Caco-2 (cell line): ENCODE results near the gene RFX2. TPM values are rescaled to one million over a fixed set of nuclear protein-coding genes. Genes with fewer than 3 reads are reported as not detected.

Experiments used
- BruUV-seq: library from RNA; stranded (reverse); fragments of 400-500 nt; replicated peaks from 2 replicates; lab custom pipeline; 2021; lab: Mats Ljungman, UMichigan
- CTCF ChIA-PET: fragments of 300-600 bp; sonication (Branson Sonifier 250); formaldehyde crosslinking; loops from one replicate; lab custom pipeline; 2022; ENCODE audit warnings: antibody characterized with exemption; lab: Charles Lee
- POLR2A ChIA-PET: fragments of 300-600 bp; sonication (Branson Sonifier 250); formaldehyde crosslinking; loops from one replicate; lab custom pipeline; 2022; ENCODE audit warnings: antibody characterized with exemption; lab: Charles Lee
- DNase-seq, 2 experiments: peaks; one replicate each; pipeline versions ENCODE4 v3.0.0 to v3.0.0-alpha.2; 2020 to 2022
- H3K27me3 ChIP-seq: replicated peaks from 2 replicates; pipeline ENCODE4 v1.6.0; 2011; ENCODE audit warnings: low read length; ENCODE audit not compliant: control insufficient read depth, insufficient read depth
- H3K36me3 ChIP-seq: 2 replicates; pipeline ENCODE4 v1.5.1; 2011; ENCODE audit warnings: low read length; ENCODE audit not compliant: control insufficient read depth, insufficient read depth
- H3K4me1 ChIP-seq: fragments of 250-450 bp; sonication (Bioruptor Pico); 2 replicates; pipeline ENCODE4 v1.5.1; 2020; ENCODE audit warnings: mild to moderate bottlenecking
- H3K4me3 ChIP-seq: 2 replicates; pipeline ENCODE4 v1.5.1; 2011; ENCODE audit warnings: low read depth, mild to moderate bottlenecking, control low read depth, low read length
- H3K9me3 ChIP-seq: fragments of 250-450 bp; sonication (Bioruptor Pico); 2 replicates; pipeline ENCODE4 v1.5.1; 2020; ENCODE audit warnings: mild to moderate bottlenecking, moderate library complexity
- H3K27ac Mint-ChIP-seq: one replicate; pipeline ENCODE4 v1.8.0; 2022; ENCODE audit warnings: mixed read lengths; ENCODE audit not compliant: unreplicated experiment
- H3K27me3 Mint-ChIP-seq: one replicate; pipeline ENCODE4 v1.8.0; 2022; ENCODE audit warnings: mixed read lengths; ENCODE audit not compliant: insufficient read depth, unreplicated experiment
- H3K36me3 Mint-ChIP-seq: one replicate; pipeline ENCODE4 v1.8.0; 2022; ENCODE audit warnings: mild to moderate bottlenecking, mixed read lengths; ENCODE audit not compliant: insufficient read depth, unreplicated experiment
- H3K4me1 Mint-ChIP-seq: one replicate; pipeline ENCODE4 v1.8.0; 2022; ENCODE audit warnings: low read depth, mixed read lengths; ENCODE audit not compliant: unreplicated experiment
- H3K4me3 Mint-ChIP-seq: one replicate; pipeline ENCODE4 v1.8.0; 2022; ENCODE audit warnings: mild to moderate bottlenecking, moderate library complexity, mixed read lengths; ENCODE audit not compliant: unreplicated experiment
- H3K9me3 Mint-ChIP-seq: one replicate; pipeline ENCODE4 v1.8.0; 2022; ENCODE audit warnings: mixed read lengths; ENCODE audit not compliant: unreplicated experiment
- CTCF ChIP-seq, 2 experiments: fragments of 200-600 bp in 1 of 2; IDR thresholded peaks; 1 replicate in 1 of 2; 2 replicates in 1 of 2; pipeline versions ENCODE4 v1.5.1 to v1.8.0; 2011 to 2022; ENCODE audit warnings: antibody characterized with exemption in 1 of 2, control low read depth in 1 of 2, inconsistent platforms in 1 of 2, low read depth in 1 of 2, low read length in 1 of 2, mild to moderate bottlenecking in 1 of 2, moderate library complexity in 1 of 2; ENCODE audit not compliant: insufficient read depth in 1 of 2, severe bottlenecking in 1 of 2, unreplicated experiment in 1 of 2
- intact Hi-C: fragments of 100-400 bp; cut with micrococcal nuclease; formaldehyde crosslinking; loops from one replicate; pipeline ENCODE4 v1.10.0; 2022; ENCODE audit not compliant: unreplicated experiment
- total RNA-seq: library from RNA; stranded (reverse); gene quantifications from 2 replicates; pipeline ENCODE4 v1.2.3, GENCODE V29; 2022

RFX2 gene
- total RNA-seq, 1 experiment from 2014 or later: 9.3 TPM

GRCh38 chr19:6039566-6040225, 70.6 kb downstream of the RFX2 start:
- no peaks in the 10 kb centered on the region for H3K4me1 ChIP-seq
- DNase-seq: no peak
- Mint-ChIP-seq H3K9me3 (no peaks in the 10 kb centered on the region), H3K4me3 (no peak overlapping the region), H3K36me3 (no peaks in the 10 kb centered on the region), H3K4me1 (no peaks in the 10 kb centered on the region), H3K27ac (no peak overlapping the region), H3K27me3 (no peaks in the 10 kb centered on the region)
- no peaks in the 10 kb centered on the region for H3K36me3 ChIP-seq
- no peak for TF ChIP-seq CTCF (IDR thresholded peaks at IDR 0.05; ENCODE audit: insufficient read depth in 1 of 2, low read depth in 1 of 2, low read length in 1 of 2, severe bottlenecking in 1 of 2, unreplicated experiment in 1 of 2)
- ChIA-PET CTCF (no interaction called here), POLR2A (no interaction called here)
- H3K4me3 ChIP-seq: no peak overlapping the region
- H3K27me3 ChIP-seq: no peaks in the 10 kb centered on the region
- H3K9me3 ChIP-seq: no peaks in the 10 kb centered on the region
- intact Hi-C loops: no loop called here
- no TSS peak for BruUV-seq

DNA sequence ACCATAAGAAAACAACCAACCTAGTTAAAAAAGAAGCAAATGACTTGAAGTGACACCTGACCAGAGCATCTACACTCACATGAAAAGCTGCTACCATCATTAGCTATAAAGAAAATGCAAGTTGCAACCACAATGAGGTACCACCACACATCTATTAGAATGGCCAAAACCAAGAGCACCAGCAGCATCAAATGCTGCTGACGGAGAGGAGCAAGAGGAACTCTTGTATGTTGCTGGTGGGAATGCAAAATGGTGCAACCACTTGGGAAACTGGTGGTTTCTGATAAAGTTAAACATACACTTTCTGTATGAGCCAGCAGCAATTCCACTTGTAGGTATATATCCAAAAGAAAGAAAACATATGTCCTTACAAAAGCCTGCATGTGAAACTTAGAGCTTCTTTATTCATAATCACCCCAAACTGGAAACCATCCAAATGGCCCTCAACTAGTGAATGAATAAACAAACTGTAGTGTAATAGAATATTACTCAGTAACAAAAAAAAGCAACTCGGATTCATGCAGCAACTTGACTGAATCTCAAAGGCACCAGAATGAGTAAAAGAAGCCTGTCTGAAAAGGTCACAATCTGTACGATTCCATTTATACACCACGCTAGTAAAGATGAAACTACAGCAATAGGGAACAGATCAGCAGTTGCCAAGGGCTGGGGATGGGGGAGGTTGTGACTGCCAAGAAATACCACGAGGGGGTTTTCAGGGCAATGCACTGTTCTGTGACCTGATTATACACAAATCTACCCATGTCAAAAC, 71.5 kb downstream of the RFX2 start:
- Mint-ChIP-seq H3K4me3 (no peak overlapping the region), H3K4me1 (no peaks in the 10 kb centered on the region), H3K36me3 (no peaks in the 10 kb centered on the region), H3K9me3 (no peaks in the 10 kb centered on the region), H3K27ac (no peak overlapping the region), H3K27me3 (no peaks in the 10 kb centered on the region)
- POLR2A ChIA-PET: no interaction called here
- CTCF ChIA-PET: no interaction called here
- no TSS peak for BruUV-seq
- no peaks in the 10 kb centered on the region for H3K4me1 ChIP-seq
- intact Hi-C loops: no loop called here
- TF ChIP-seq CTCF (IDR thresholded peaks at IDR 0.05; ENCODE audit: insufficient read depth in 1 of 2, low read depth in 1 of 2, low read length in 1 of 2, severe bottlenecking in 1 of 2, unreplicated experiment in 1 of 2): no peak
- H3K27me3 ChIP-seq: no peaks in the 10 kb centered on the region
- no peak for DNase-seq
- no peaks in the 10 kb centered on the region for H3K9me3 ChIP-seq
- H3K4me3 ChIP-seq: no peak overlapping the region
- no peaks in the 10 kb centered on the region for H3K36me3 ChIP-seq

GRCh38 chr19:6035026-6035425, 75.3 kb downstream of the RFX2 start:
- Mint-ChIP-seq H3K36me3 (no peaks in the 10 kb centered on the region), H3K27me3 (no peaks in the 10 kb centered on the region), H3K4me3 (no peak overlapping the region), H3K4me1 (no peaks in the 10 kb centered on the region), H3K9me3 (no peaks in the 10 kb centered on the region), H3K27ac (no peak overlapping the region)
- TF ChIP-seq CTCF (IDR thresholded peaks at IDR 0.05; ENCODE audit: insufficient read depth in 1 of 2, low read depth in 1 of 2, low read length in 1 of 2, severe bottlenecking in 1 of 2, unreplicated experiment in 1 of 2): no peak
- Histone ChIP-seq H3K9me3 (no peaks in the 10 kb centered on the region), H3K36me3 (no peaks in the 10 kb centered on the region), H3K27me3 (no peaks in the 10 kb centered on the region), H3K4me3 (no peak overlapping the region), H3K4me1 (no peaks in the 10 kb centered on the region)
- intact Hi-C loops: no loop called here
- no TSS peak for BruUV-seq
- POLR2A ChIA-PET: no interaction called here
- CTCF ChIA-PET: no interaction called here
- no peak for DNase-seq
